GM23338 (cell line): ENCODE data around the gene RAB3IL1. TPM values are rescaled to one million over a fixed set of nuclear protein-coding genes. Genes with fewer than 3 reads are reported as not detected.

ENCODE experiments used
- ATAC-seq: fragments of 200-7000 bp; cut with Tn5 transposase; 3 replicates; pipeline ENCODE4 v1.9.1; 2020
- DNase-seq: peaks from one replicate; pipeline ENCODE4 v3.0.0-alpha.2; 2015; ENCODE audit warnings: low spot score
- H2AFZ ChIP-seq: fragments of 200-600 bp; sonication (generic); 2 replicates; pipeline ENCODE4 v1.8.0; 2016; ENCODE audit warnings: antibody characterized with exemption, mild to moderate bottlenecking, moderate library complexity
- H3F3A ChIP-seq: fragments of 200-600 bp; sonication (generic); replicated peaks from 2 replicates; pipeline ENCODE4 v1.8.0; 2017; ENCODE audit warnings: antibody characterized with exemption, mixed run types, low read depth
- H3K27ac ChIP-seq: fragments of 200-600 bp; sonication (generic); 2 replicates; pipeline ENCODE4 v1.6.1; 2016; ENCODE audit warnings: low read depth
- H3K27me3 ChIP-seq: fragments of 200-600 bp; sonication (generic); 2 replicates; pipeline ENCODE4 v1.8.0; 2016; ENCODE audit warnings: mild to moderate bottlenecking, mixed run types, moderate library complexity; ENCODE audit not compliant: insufficient read depth
- H3K36me3 ChIP-seq: fragments of 200-600 bp; sonication (generic); 2 replicates; pipeline ENCODE4 v1.8.0; 2016; ENCODE audit warnings: mild to moderate bottlenecking; ENCODE audit not compliant: insufficient read depth
- H3K4me1 ChIP-seq: fragments of 200-600 bp; sonication (generic); 2 replicates; pipeline ENCODE4 v1.8.0; 2016; ENCODE audit warnings: mild to moderate bottlenecking, moderate library complexity; ENCODE audit not compliant: insufficient read depth
- H3K4me2 ChIP-seq: fragments of 200-600 bp; sonication (generic); 2 replicates; pipeline ENCODE4 v1.7.1; 2017; ENCODE audit warnings: mixed run types
- H3K4me3 ChIP-seq: fragments of 200-600 bp; sonication (generic); 2 replicates; pipeline ENCODE4 v1.6.1; 2016; ENCODE audit warnings: mixed run types
- H3K79me2 ChIP-seq: fragments of 200-600 bp; sonication (generic); replicated peaks from 2 replicates; pipeline ENCODE4 v1.8.0; 2017; ENCODE audit warnings: mild to moderate bottlenecking; ENCODE audit not compliant: insufficient read depth
- H3K9me2 ChIP-seq: fragments of 200-600 bp; sonication (generic); 2 replicates; pipeline ENCODE4 v1.8.0; 2017; ENCODE audit not compliant: insufficient read depth
- H4K20me1 ChIP-seq: fragments of 200-600 bp; sonication (generic); replicated peaks from 2 replicates; pipeline ENCODE4 v1.8.0; 2017; ENCODE audit warnings: mild to moderate bottlenecking; ENCODE audit not compliant: insufficient read depth
- H3K27ac Mint-ChIP-seq: 2 replicates; pipeline ENCODE4 v1.8.0; 2020; ENCODE audit warnings: inconsistent platforms, mild to moderate bottlenecking, moderate library complexity, mixed read lengths
- H3K27me3 Mint-ChIP-seq: 3 replicates; pipeline ENCODE4 v1.8.0; 2022; ENCODE audit warnings: low read depth, mild to moderate bottlenecking, moderate library complexity, mixed read lengths, inconsistent platforms; ENCODE audit not compliant: insufficient read depth, poor library complexity
- H3K36me3 Mint-ChIP-seq: 3 replicates; pipeline ENCODE4 v1.8.0; 2021; ENCODE audit warnings: low read depth, mild to moderate bottlenecking, inconsistent platforms, moderate library complexity, mixed read lengths
- H3K4me1 Mint-ChIP-seq: 3 replicates; pipeline ENCODE4 v1.8.0; 2020; ENCODE audit warnings: mild to moderate bottlenecking, inconsistent platforms, mixed read lengths
- H3K4me3 Mint-ChIP-seq: 3 replicates; pipeline ENCODE4 v1.8.0; 2021; ENCODE audit warnings: moderate library complexity, mild to moderate bottlenecking, inconsistent platforms, mixed read lengths
- H3K9me3 Mint-ChIP-seq: 3 replicates; pipeline ENCODE4 v1.8.0; 2020; ENCODE audit warnings: moderate library complexity, mild to moderate bottlenecking, inconsistent platforms, mixed read lengths
- CREB1 ChIP-seq: fragments of 250-450 bp; sonication (Bioruptor Pico); IDR thresholded peaks from 2 replicates; pipeline ENCODE4 v1.5.0; 2020; ENCODE audit warnings: low read depth, mild to moderate bottlenecking, moderate library complexity
- CTCF ChIP-seq, 2 experiments: fragments of 200-600 bp in 1 of 2; sonication (generic) in 1 of 2; conservative IDR thresholded peaks; 2 replicates each; pipeline versions ENCODE4 v1.5.1 to v1.6.1; 2016 to 2017; ENCODE audit warnings: antibody characterized with exemption in 2 of 2, low read depth in 2 of 2, mild to moderate bottlenecking in 2 of 2, moderate library complexity in 1 of 2
- ETS1 ChIP-seq: IDR thresholded peaks from 2 replicates; pipeline ENCODE4 v1.6.1; 2016; ENCODE audit warnings: antibody characterized with exemption
- JUNB ChIP-seq: IDR thresholded peaks from one replicate; pipeline ENCODE4 v1.6.1; 2016; ENCODE audit warnings: antibody characterized with exemption; ENCODE audit not compliant: unreplicated experiment
- NANOG ChIP-seq: IDR thresholded peaks from 2 replicates; pipeline ENCODE4 v1.6.1; 2016; ENCODE audit warnings: antibody characterized with exemption, borderline replicate concordance
- POLR2AphosphoS5 ChIP-seq: IDR thresholded peaks from 2 replicates; pipeline ENCODE4 v1.6.1; 2016; ENCODE audit warnings: antibody characterized with exemption, low read depth
- STAT1 ChIP-seq: IDR thresholded peaks from one replicate; pipeline ENCODE4 v1.6.1; 2016; ENCODE audit warnings: antibody characterized with exemption; ENCODE audit not compliant: unreplicated experiment
- ZNF114 ChIP-seq: fragments of 250-450 bp; sonication (Bioruptor Pico); IDR thresholded peaks from 2 replicates; pipeline ENCODE4 v1.5.0; 2020; ENCODE audit warnings: mild to moderate bottlenecking, moderate library complexity
- ZNF331 ChIP-seq: fragments of 250-450 bp; sonication (Bioruptor Pico); IDR thresholded peaks from 2 replicates; pipeline ENCODE4 v1.5.0; 2020; ENCODE audit warnings: low read depth, mild to moderate bottlenecking, moderate library complexity
- ZNF462 ChIP-seq: fragments of 250-450 bp; sonication (Bioruptor Pico); IDR thresholded peaks from 2 replicates; pipeline ENCODE4 v1.5.0; 2020; ENCODE audit warnings: mild to moderate bottlenecking, moderate library complexity
- polyA plus RNA-seq: library from polyadenylated mRNA; unstranded; fragments of >200 nt; fragmentation: Nextera tagmentation; extraction: Ambion mirVana; gene quantifications from 2 replicates; pipeline ENCODE4 v1.2.1, GENCODE V29; 2016
- total RNA-seq: library from RNA; depleted of rRNA; stranded (reverse); fragments of >200 nt; shearing (Covaris generic); gene quantifications from 2 replicates; pipeline ENCODE4 v1.2.3, GENCODE V29; 2014

The RAB3IL1 gene
- total and polyA plus RNA-seq, 2 experiments from 2014 or later, result 2.7 to 3.4 TPM

- TF ChIP-seq ZNF462 (CRISPR knock-in tag), result no peak
- TF ChIP-seq CTCF (conservative IDR thresholded peaks at IDR 0.05; ENCODE audit: low read depth in 2 of 2), result no peak
- TF ChIP-seq ZNF331, result no peak
- TF ChIP-seq NANOG, result no peak
- TF ChIP-seq JUNB, result no peak
Measured at GRCh38 chr11:61854966-61855714, 62.2 kb downstream of the RAB3IL1 start (continued).

- peaks cover 18% of the 10 kb centered on the region; the same call in 1 of the 2 replicates for H3F3A ChIP-seq
- no peak overlapping the region for H3K4me3 ChIP-seq
- ATAC-seq (no peak), DNase-seq (no peak)
- no peaks in the 10 kb centered on the region for H3K27me3 ChIP-seq
- H4K20me1 ChIP-seq, result peaks cover 19% of the 10 kb centered on the region
- H2AFZ ChIP-seq, result no peak overlapping the region
- Mint-ChIP-seq H3K9me3 (no peaks in the 10 kb centered on the region), H3K36me3 (peaks cover 84% of the 10 kb centered on the region), H3K4me1 (no peaks in the 10 kb centered on the region), H3K27me3 (peaks cover 8% of the 10 kb centered on the region), H3K4me3 (no peak overlapping the region), H3K27ac (no peak overlapping the region; the same call in 1 of the 2 replicates)
- no peaks in the 10 kb centered on the region for H3K9me2 ChIP-seq
- H3K79me2 ChIP-seq, result peaks cover 8% of the 10 kb centered on the region; the same call in 1 of the 2 replicates
- peaks cover 60% of the 10 kb centered on the region for H3K36me3 ChIP-seq
- no peak overlapping the region for H3K4me2 ChIP-seq
- no peaks in the 10 kb centered on the region for H3K4me1 ChIP-seq
- H3K27ac ChIP-seq, result no peak overlapping the region
- TF ChIP-seq ETS1, result no peak
- no peak for TF ChIP-seq CREB1 (CRISPR knock-in tag)
- no peak for TF ChIP-seq JUNB
- TF ChIP-seq CTCF (conservative IDR thresholded peaks at IDR 0.05; ENCODE audit: low read depth in 2 of 2), result no peak
- no peak for TF ChIP-seq STAT1
- TF ChIP-seq ZNF114 (CRISPR knock-in tag), result no peak
- no peak for TF ChIP-seq POLR2AphosphoS5
Measured at GRCh38 chr11:61854206-61854895, 63.0 kb downstream of the RAB3IL1 start.
